GM18505 (cell line): Measurements from ENCODE around the gene MPRIP.

Source experiments
- ATAC-seq: cut with Tn5 transposase; IDR thresholded peaks from one replicate; pipeline ENCODE4 v1.9.1; 2021; ENCODE audit not compliant: unreplicated experiment
- POLR2A ChIP-seq: IDR thresholded peaks from 4 replicates; pipeline ENCODE4 v1.6.1; 2011; ENCODE audit warnings: borderline replicate concordance; ENCODE audit not compliant: insufficient read depth, insufficient read length; ENCODE audit errors: extremely low read depth

MPRIP gene

GRCh38 chr17:17098551-17099179 is 56.4 kb downstream of the MPRIP start:
- TF ChIP-seq POLR2A, result no peak
- no peak for ATAC-seq

DNA sequence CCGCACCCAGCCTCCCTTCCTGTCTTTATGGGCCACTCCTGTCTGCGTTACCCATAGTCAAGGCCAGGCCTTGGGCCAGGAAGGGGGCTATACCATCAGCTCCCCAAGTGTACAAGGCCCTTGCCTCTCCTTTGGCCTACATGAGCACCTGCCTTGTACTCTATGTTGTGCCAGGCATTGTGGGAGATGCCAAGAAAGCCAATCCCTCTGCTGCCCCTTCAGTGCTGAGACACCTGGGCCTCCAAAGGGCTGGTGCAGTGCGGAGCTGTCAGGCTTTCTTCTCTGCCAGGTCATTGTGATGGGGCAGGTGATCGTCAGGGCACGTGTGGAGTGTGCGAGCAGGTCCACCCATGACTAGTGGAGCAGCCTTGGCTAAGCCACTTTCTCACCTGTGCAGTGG is 59.9 kb downstream of the MPRIP start:
- no peak for TF ChIP-seq POLR2A
- no peak for ATAC-seq

- no peak for ATAC-seq
- no peak for TF ChIP-seq POLR2A
Observed at GRCh38 chr17:17103160-17103559, 60.9 kb downstream of the MPRIP start.

- no peak for TF ChIP-seq POLR2A
- ATAC-seq, result no peak
Observed at GRCh38 chr17:17104036-17104435, 61.8 kb downstream of the MPRIP start.

DNA sequence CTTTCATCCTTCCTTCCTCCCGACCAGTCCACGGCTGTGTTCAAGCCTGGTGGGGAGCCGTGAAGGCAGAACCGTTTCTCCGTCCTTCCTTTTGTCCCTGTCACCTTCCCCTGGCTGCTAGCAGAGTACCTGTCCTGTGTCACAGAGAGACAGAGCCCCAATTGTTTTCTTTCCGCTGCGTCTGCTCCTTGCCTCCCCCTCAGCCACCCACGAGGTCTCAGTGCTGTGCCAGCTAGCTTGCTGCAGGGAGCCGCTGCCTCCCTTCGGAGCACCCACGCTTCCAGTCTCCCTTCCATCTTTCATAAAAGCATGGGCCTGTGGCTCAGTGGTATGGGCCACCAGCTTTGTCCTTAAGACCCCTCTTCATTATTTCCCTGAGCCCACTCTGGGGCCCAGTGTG is 62.2 kb downstream of the MPRIP start:
- ATAC-seq, result no peak
- no peak for TF ChIP-seq POLR2A

GRCh38 chr17:17105976-17106375 is 63.7 kb downstream of the MPRIP start:
- no peak for ATAC-seq

DNA sequence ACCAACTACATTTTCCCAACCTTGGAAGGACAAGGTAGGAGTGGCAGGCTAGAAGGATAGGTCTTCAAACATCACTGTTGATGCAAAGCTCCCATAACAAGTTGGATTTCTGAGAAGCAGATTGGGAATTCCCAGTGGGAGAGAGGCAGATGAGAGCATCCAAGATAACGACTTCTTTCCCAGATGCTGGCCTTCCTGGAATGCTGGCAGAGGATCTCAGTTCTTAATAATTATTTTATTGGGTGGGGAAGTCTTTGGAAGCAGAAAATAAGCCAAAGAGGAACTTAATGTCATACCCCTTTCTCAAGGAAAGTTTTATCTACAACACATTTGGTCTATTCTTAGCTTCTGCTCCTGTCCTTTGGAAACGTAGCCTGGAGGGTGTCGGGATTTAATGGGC is 64.5 kb downstream of the MPRIP start:
- TF ChIP-seq POLR2A, result no peak
- no peak for ATAC-seq

More at GRCh38 chr17:17105976-17106375, 63.7 kb downstream of the MPRIP start:
- TF ChIP-seq POLR2A, result no peak

GRCh38 chr17:17107281-17107680 is 65.0 kb downstream of the MPRIP start:
- TF ChIP-seq POLR2A, result no peak
- ATAC-seq, result no peak

- TF ChIP-seq POLR2A, result no peak
- no peak for ATAC-seq
Observed at GRCh38 chr17:17107891-17108431, 65.7 kb downstream of the MPRIP start.

- ATAC-seq, result no peak
- no peak for TF ChIP-seq POLR2A
Observed at GRCh38 chr17:17108451-17109049, 66.3 kb downstream of the MPRIP start.

DNA sequence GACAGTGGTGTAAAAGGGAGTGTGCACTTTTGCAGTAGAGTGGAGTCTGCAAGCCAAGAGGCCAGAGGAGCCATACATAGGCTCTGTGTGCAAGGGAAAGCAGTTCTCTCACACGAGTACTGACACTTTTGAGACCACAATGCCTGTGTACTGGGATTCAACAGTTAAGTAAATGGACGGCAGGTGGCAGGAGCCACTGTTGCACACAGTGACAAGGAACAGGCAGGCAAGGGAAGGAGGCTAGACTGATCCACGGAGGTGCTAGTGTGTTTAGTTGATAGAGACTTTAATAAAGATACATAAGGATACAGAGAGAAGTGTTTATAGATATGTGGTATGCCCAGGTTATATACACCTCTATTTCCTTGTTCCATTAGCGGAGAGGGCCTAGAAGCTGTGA is 67.0 kb downstream of the MPRIP start:
- TF ChIP-seq POLR2A, result no peak
- no peak for ATAC-seq

GRCh38 chr17:17109907-17110306 is 67.7 kb downstream of the MPRIP start:
- ATAC-seq, result no peak
- TF ChIP-seq POLR2A, result no peak

DNA sequence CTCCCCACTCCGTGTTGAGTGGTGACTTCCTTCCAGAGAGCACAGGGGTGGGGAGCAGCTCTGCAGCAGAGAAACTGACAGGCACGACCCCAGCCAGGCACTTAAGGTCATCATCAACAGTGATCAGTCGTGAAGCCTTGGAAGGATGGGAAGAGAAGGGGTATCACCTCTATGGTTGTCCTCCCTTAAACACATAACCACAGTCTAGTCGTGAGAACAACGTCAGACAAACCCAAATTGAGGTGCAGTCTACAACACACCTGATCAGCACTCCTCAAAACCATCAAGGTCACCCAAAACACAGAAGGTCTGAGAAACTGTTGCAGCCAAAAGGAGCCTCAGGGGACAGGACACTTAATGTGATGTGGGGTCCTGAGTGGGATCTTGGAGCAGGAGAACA is 68.3 kb downstream of the MPRIP start:
- TF ChIP-seq POLR2A, result no peak
- no peak for ATAC-seq
